Fibroblast of lung (primary cell): Measurements from ENCODE around the gene POLA1. TPM values are rescaled to one million over a fixed set of nuclear protein-coding genes. Genes with fewer than 3 reads are reported as not detected.
A peak's percentile ranks its signal among the peaks of the same experiment; 100 is the strongest.

Experiments used
- DNase-seq, 2 donors: peaks; one replicate each; pipeline versions ENCODE4 v3.0.0 to v3.0.0-alpha.2; 2010; ENCODE audit warnings: low read depth in 2 of 2
- H2AFZ ChIP-seq: 2 replicates; pipeline ENCODE4 v1.5.1; 2012; ENCODE audit warnings: low read length, control low read depth, inconsistent platforms
- H3K27ac ChIP-seq: 2 replicates; pipeline ENCODE4 v1.5.1; 2011; ENCODE audit warnings: low read length, control low read depth; ENCODE audit not compliant: insufficient read depth
- H3K27me3 ChIP-seq: 2 replicates; pipeline ENCODE4 v1.5.1; 2011; ENCODE audit warnings: mild to moderate bottlenecking, low read length; ENCODE audit not compliant: control insufficient read depth, insufficient read depth
- H3K36me3 ChIP-seq: 2 replicates; pipeline ENCODE4 v1.5.1; 2011; ENCODE audit warnings: low read length; ENCODE audit not compliant: control insufficient read depth, insufficient read depth
- H3K4me1 ChIP-seq: 2 replicates; pipeline ENCODE4 v1.5.1; 2011; ENCODE audit warnings: low read length; ENCODE audit not compliant: control insufficient read depth, insufficient read depth; ENCODE audit errors: extremely low read depth
- H3K4me2 ChIP-seq: 2 replicates; pipeline ENCODE4 v1.5.1; 2011; ENCODE audit warnings: low read length, control low read depth; ENCODE audit not compliant: insufficient read depth; ENCODE audit errors: extremely low read depth
- H3K4me3 ChIP-seq, 4 experiments: fragments of 200-600 bp in 1 of 4; sonication (generic) in 1 of 4; replicated peaks in 1 of 4; 2 replicates each; pipeline ENCODE4 v1.5.1; 2011 to 2016; ENCODE audit warnings: low read length in 4 of 4, low read depth in 3 of 4, mild to moderate bottlenecking in 3 of 4, control low read depth in 2 of 4, inconsistent platforms in 1 of 4, mixed read lengths in 1 of 4; ENCODE audit not compliant: insufficient read depth in 1 of 4; ENCODE audit errors: control extremely low read depth in 1 of 4
- H3K79me2 ChIP-seq: 2 replicates; pipeline ENCODE4 v1.5.1; 2012; ENCODE audit warnings: mild to moderate bottlenecking, low read length, inconsistent platforms; ENCODE audit not compliant: control insufficient read depth, insufficient read depth
- H3K9ac ChIP-seq: 2 replicates; pipeline ENCODE4 v1.5.1; 2011; ENCODE audit warnings: mild to moderate bottlenecking, low read length, control low read depth; ENCODE audit not compliant: insufficient read depth
- H3K9me3 ChIP-seq: 2 replicates; pipeline ENCODE4 v1.5.1; 2012; ENCODE audit warnings: low read depth, low read length; ENCODE audit not compliant: control insufficient read depth, insufficient read depth
- H4K20me1 ChIP-seq: 2 replicates; pipeline ENCODE4 v1.5.1; 2011; ENCODE audit warnings: low read length; ENCODE audit not compliant: control insufficient read depth, insufficient read depth; ENCODE audit errors: extremely low read depth
- EZH2 ChIP-seq: IDR thresholded peaks from 2 replicates; pipeline ENCODE4 v1.5.1; 2012; ENCODE audit warnings: low read length, control low read depth, mild to moderate bottlenecking; ENCODE audit errors: missing control alignments
- polyA plus RNA-seq, 2 donors: library from polyadenylated mRNA; depleted of rRNA in 1 of 2; stranded (reverse) in 1 of 2; unstranded in 1 of 2; fragments of >200 nt; gene quantifications; 2 replicates each; pipeline ENCODE4 v1.2.1, GENCODE V29; 2011 to 2012; ENCODE audit warnings: missing spikeins in 1 of 2
- total RNA-seq: library from RNA; depleted of rRNA; stranded (reverse); fragments of >200 nt; gene quantifications from 2 replicates; pipeline ENCODE4 v1.2.1, GENCODE V29; 2014
- TF ChIP-seq, protein P1 (sequence below), 2 donors: IDR thresholded peaks in 1 of 2; conservative IDR thresholded peaks in 1 of 2; 1 replicate in 1 of 2; 2 replicates in 1 of 2; pipeline ENCODE4 v1.5.1; 2011 to 2012; ENCODE audit warnings: low read length in 2 of 2, control low read depth in 1 of 2, inconsistent platforms in 1 of 2, low read depth in 1 of 2, mild to moderate bottlenecking in 1 of 2

Gene POLA1
- total and polyA plus RNA-seq, 2 donors (not counting 1 experiment from before 2014, with no cell fraction given): 1.7 to 9.2 TPM

DNA sequence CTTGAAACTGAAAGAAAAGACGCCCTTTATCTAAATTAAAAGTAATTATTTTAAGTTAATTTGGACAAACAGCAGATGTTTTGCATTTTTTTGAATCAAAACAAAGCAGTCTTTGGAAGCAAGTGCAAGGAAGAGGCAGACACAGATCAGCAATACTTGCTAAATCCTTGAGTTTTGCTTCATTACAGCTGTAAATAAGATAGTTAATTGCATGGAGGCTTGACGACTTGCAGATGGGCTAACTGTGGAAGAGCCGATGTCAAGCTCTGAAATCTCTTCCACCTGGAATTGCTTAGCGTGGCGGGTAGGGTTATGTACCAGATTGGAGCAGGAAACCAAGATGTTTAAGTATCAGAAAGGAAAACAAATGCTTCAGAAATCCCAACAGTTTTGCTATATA lies 148.8 kb downstream of the POLA1 start:
- no peak overlapping the region for H3K4me3 ChIP-seq
- H3K4me1 ChIP-seq: no peaks in the 10 kb centered on the region
- H3K4me2 ChIP-seq: no peak overlapping the region
- no peaks in the 10 kb centered on the region for H3K36me3 ChIP-seq
- H2AFZ ChIP-seq: no peak overlapping the region
- DNase-seq: no peak
- H3K9ac ChIP-seq: no peak overlapping the region
- H3K27ac ChIP-seq: no peak overlapping the region
- H4K20me1 ChIP-seq: no peaks in the 10 kb centered on the region
- H3K9me3 ChIP-seq: no peaks in the 10 kb centered on the region
- no peaks in the 10 kb centered on the region for H3K79me2 ChIP-seq
- TF ChIP-seq EZH2: no peak
- TF ChIP-seq, protein P1, sequence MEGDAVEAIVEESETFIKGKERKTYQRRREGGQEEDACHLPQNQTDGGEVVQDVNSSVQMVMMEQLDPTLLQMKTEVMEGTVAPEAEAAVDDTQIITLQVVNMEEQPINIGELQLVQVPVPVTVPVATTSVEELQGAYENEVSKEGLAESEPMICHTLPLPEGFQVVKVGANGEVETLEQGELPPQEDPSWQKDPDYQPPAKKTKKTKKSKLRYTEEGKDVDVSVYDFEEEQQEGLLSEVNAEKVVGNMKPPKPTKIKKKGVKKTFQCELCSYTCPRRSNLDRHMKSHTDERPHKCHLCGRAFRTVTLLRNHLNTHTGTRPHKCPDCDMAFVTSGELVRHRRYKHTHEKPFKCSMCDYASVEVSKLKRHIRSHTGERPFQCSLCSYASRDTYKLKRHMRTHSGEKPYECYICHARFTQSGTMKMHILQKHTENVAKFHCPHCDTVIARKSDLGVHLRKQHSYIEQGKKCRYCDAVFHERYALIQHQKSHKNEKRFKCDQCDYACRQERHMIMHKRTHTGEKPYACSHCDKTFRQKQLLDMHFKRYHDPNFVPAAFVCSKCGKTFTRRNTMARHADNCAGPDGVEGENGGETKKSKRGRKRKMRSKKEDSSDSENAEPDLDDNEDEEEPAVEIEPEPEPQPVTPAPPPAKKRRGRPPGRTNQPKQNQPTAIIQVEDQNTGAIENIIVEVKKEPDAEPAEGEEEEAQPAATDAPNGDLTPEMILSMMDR (conservative IDR thresholded peaks at IDR 0.05 in 1 of 2, IDR thresholded peaks at IDR 0.05 in 1 of 2; ENCODE audit: low read depth in 1 of 2, low read length in 2 of 2): no peak
- H3K27me3 ChIP-seq: no peaks in the 10 kb centered on the region

DNA sequence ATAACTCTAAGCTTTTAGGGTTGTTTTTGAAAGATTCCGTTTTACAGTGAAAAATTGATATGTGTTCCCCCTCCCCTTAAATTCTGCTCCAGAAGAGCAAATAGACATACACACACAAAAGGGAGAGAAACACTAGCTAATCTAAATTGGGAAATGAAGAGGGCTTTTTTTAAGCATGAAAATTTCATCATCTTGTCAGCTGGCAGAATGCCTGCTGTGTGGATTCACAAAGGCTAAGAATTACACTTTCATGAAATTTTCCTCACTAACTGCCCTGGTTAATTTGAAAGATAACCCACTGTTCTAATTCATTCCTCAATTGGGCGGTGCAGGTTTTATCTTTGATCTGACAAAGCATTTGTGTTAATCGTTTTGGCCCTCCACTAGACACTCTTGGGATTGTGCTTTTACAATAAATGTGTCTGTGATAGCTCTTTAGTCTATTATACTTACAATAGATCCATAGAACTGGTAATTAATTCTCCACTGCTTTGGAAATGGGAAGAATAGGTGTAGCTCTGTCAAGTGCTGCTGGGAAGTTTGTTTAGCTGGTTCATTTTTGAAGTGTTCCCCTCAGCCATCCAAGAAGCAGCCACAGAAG lies 152.9 kb downstream of the POLA1 start:
- no peaks in the 10 kb centered on the region for H3K79me2 ChIP-seq
- no peaks in the 10 kb centered on the region for H3K4me1 ChIP-seq
- H3K4me3 ChIP-seq: no peak overlapping the region
- H3K9ac ChIP-seq: no peak overlapping the region
- H3K9me3 ChIP-seq: no peaks in the 10 kb centered on the region
- no peaks in the 10 kb centered on the region for H3K36me3 ChIP-seq
- no peak overlapping the region for H3K27ac ChIP-seq
- H3K4me2 ChIP-seq: no peak overlapping the region
- H2AFZ ChIP-seq: no peak overlapping the region
- no peaks in the 10 kb centered on the region for H4K20me1 ChIP-seq
- no peaks in the 10 kb centered on the region for H3K27me3 ChIP-seq
- no peak for TF ChIP-seq EZH2
- TF ChIP-seq, protein P1 (conservative IDR thresholded peaks at IDR 0.05 in 1 of 2, IDR thresholded peaks at IDR 0.05 in 1 of 2; ENCODE audit: low read depth in 1 of 2, low read length in 2 of 2): no peak
- DNase-seq: peak; percentile 12 to 69

DNA sequence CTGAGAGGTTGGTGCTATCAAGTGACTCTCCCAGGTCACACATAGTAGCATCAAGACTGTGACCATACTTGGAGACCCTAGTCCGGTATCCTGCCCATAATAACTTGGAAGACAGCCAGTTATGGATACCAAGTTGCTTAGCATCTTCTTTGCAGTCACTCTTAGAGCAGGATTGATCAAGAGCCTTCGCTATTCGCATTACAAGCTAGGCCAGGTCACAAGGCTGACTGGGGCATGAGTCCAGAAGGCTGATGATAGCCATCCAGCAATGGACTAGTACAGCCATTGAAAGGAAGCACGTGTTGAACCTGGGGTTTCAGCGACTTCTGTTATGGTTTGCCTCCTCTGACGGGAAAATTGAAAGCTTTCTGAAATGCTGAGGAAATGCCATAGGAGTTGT lies 157.6 kb downstream of the POLA1 start:
- H3K27ac ChIP-seq: no peak overlapping the region
- no peak overlapping the region for H3K9ac ChIP-seq
- TF ChIP-seq EZH2: no peak
- TF ChIP-seq, protein P1 (conservative IDR thresholded peaks at IDR 0.05 in 1 of 2, IDR thresholded peaks at IDR 0.05 in 1 of 2; ENCODE audit: low read depth in 1 of 2, low read length in 2 of 2): no peak
- no peaks in the 10 kb centered on the region for H3K4me1 ChIP-seq
- no peaks in the 10 kb centered on the region for H4K20me1 ChIP-seq
- H3K4me2 ChIP-seq: no peak overlapping the region
- H3K79me2 ChIP-seq: no peaks in the 10 kb centered on the region
- H3K36me3 ChIP-seq: no peaks in the 10 kb centered on the region
- no peak for DNase-seq
- no peak overlapping the region for H2AFZ ChIP-seq
- H3K9me3 ChIP-seq: no peaks in the 10 kb centered on the region
- H3K4me3 ChIP-seq: no peak overlapping the region
- H3K27me3 ChIP-seq: no peaks in the 10 kb centered on the region
